Aorta (tissue), 5 donors: Measurements from ENCODE around the gene ASH1L. TPM values are rescaled to one million over a fixed set of nuclear protein-coding genes. Genes with fewer than 3 reads are reported as not detected.

Source experiments
- ATAC-seq: fragments of 200-7000 bp; cut with Tn5 transposase; one replicate; pipeline ENCODE4 v1.9.1; 2022; ENCODE audit warnings: moderate library complexity; ENCODE audit not compliant: low FRiP score
- DNase-seq, 2 donors: peaks; one replicate each; pipeline ENCODE4 v3.0.0-alpha.2; 2020
- H3K27ac ChIP-seq, 2 donors: one replicate each; pipeline ENCODE4 v1.5.1; 2013; ENCODE audit warnings: low read length in 2 of 2, mild to moderate bottlenecking in 2 of 2, moderate library complexity in 2 of 2, control low read depth in 1 of 2, inconsistent platforms in 1 of 2, low read depth in 1 of 2
- H3K27me3 ChIP-seq, 2 donors: one replicate each; pipeline ENCODE4 v1.6.1; 2013; ENCODE audit warnings: control low read depth in 1 of 2, low read length in 1 of 2, mild to moderate bottlenecking in 1 of 2, moderate library complexity in 1 of 2; ENCODE audit not compliant: insufficient read depth in 2 of 2, control insufficient read depth in 1 of 2
- H3K36me3 ChIP-seq, 2 donors: one replicate each; pipeline ENCODE4 v1.6.1; 2013; ENCODE audit warnings: control low read depth in 1 of 2, low read length in 1 of 2, mild to moderate bottlenecking in 1 of 2; ENCODE audit not compliant: insufficient read depth in 2 of 2, control insufficient read depth in 1 of 2
- H3K4me1 ChIP-seq, 2 donors: one replicate each; pipeline ENCODE4 v1.6.1; 2013; ENCODE audit warnings: low read length in 2 of 2, control low read depth in 1 of 2, mild to moderate bottlenecking in 1 of 2, moderate library complexity in 1 of 2; ENCODE audit not compliant: insufficient read depth in 2 of 2, control insufficient read depth in 1 of 2
- H3K4me3 ChIP-seq, 2 donors: one replicate each; pipeline ENCODE4 v1.5.1; 2013; ENCODE audit warnings: low read length in 2 of 2, control low read depth in 1 of 2, mild to moderate bottlenecking in 1 of 2
- H3K9me3 ChIP-seq: one replicate; pipeline ENCODE4 v1.6.1; 2013; ENCODE audit warnings: mild to moderate bottlenecking, low read length; ENCODE audit not compliant: control insufficient read depth
- WGBS, 2 donors: extraction: QIAGEN DNeasy Blood & Tissue Kit; methylation state at CpG; one replicate each; pipeline ENCODE4 v1.1.7; 2013; 5-methylcytosine and 5-hydroxymethylcytosine counted together
- intact Hi-C, 2 donors: fragments of 100-400 bp; cut with DNase I; formaldehyde crosslinking; loops; one replicate each; pipeline versions ENCODE4 v1.14.2 to v1.15.0; 2022
- polyA plus RNA-seq, 2 donors: library from polyadenylated mRNA; stranded (reverse); fragments of 200-250 nt; gene quantifications; one replicate each; pipeline ENCODE4 v1.2.3, GENCODE V29; 2013
- total RNA-seq, 2 donors: library from RNA; stranded (reverse); fragmentation: NEBNext Ultra II Directional; extraction: Animal tissue kit (Norgen Biotek cat#: 25700); gene quantifications; one replicate each; pipeline ENCODE4 v1.2.1, GENCODE V29; 2021
- donor health status: healthy with polysubstance abuse.
- donor health status: Bipolar disorder and iron deficiency.
- donor health status: DM: no; HTN: no; CAD: no.
- donor health status: DM: no; HTN: no; CAD: no.
- donor health status: DM: yes; HTN: yes; CAD: no.

The ASH1L gene
- total and polyA plus RNA-seq, 4 donors: 13.1 to 93.5 (median 43.9) TPM

DNA sequence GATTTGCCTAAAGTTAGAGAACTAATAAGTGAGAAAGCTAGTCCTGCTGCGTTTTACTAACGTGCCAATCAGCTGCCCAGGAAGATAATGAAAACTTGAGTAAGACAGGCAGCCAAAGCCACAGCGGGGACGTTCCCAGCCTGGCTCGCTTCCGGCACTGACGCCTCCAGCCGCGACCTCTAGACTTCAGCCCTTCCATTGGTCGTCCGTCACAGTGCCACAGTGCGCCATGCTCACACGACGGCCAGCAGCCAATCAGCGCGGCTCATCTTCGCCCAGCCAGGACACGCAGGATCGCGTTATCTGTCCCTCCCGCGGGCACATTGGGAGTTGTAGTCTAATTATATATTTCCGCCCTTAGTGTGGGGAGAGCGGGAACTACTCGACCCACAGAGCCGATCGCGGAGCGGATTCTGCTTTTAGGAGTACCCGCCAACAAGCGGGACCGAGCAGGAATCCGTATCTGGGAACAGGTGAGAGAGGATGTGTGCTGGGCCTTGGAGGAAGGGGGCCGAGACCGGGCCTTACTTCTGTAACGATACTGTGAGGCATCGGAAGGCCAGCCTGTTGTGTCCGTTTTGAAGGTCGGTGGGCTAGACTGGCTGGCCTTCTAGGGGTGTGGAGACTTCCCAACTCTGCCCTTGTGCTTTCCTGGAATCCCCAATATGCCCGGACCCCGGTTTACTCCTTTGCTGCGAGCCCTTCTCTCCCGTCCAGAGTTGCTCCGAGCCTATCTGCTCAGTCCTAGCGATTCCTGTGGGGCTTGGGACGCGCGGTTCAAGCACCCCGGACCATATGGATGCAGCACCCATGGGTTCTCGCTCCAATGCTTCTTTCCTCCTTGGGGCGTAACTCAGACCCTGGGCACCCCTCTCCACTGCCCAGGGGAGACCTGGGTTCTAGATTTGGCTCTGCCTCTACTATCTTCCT, 253.8 kb downstream of the ASH1L start, which contains the start of gene FDPS:
TSS of gene FDPS (plus strand) at position 374 of the 930 bp plus-strand sequence. CDS start 924 bp downstream, outside the sequence.
- WGBS, 2 donors: 0% methylated on average over 51 of the region's 51 CpGs
- Histone ChIP-seq H3K9me3 (no peaks in the 10 kb centered on the region), H3K36me3 (peaks cover 0 to 1% of the 10 kb centered on the region in 2 donors), H3K4me3 (peak within 1 kb of the TSS; percentile 50 to 53), H3K4me1 (peaks cover 0 to 1% of the 10 kb centered on the region in 2 donors), H3K27me3 (no peaks in the 10 kb centered on the region), H3K27ac (peak within 1 kb of the TSS in 1 of 2 donors; percentile 71)
- intact Hi-C loops: loop anchor here in 1 of 2 donors (2.0 to 5.0 kb wide), 3 partner anchors 14 to 116 kb away; partner anchors contain the start of gene CLK2
- ATAC-seq (peak; percentile 99), DNase-seq (peak; percentile 99 to 100)

DNA sequence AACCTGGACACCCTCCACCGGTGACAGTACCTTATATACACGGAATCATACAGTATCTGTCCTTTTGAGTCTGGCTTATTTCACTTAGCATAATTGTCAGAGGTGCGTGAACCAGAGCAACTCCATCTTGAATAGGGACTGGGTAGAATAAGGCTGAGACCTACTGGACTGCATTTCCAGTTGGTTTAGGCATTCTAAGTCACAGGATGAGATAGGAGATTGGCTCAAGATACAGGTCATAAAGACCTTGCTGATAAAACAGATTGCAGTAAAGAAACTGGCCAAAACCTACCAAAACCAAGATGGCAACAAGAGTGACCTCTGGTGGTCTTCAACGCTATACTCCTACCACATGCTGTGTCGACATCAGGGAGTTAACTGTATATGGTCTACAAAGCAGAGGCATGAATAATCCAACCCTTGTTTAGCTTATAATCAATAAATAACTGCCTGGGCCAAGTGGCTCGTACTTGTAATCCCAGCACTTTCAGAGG, 255.3 kb downstream of the ASH1L start:
- ATAC-seq: no peak
- Histone ChIP-seq H3K4me3 (no peak overlapping the region), H3K4me1 (peaks cover 0 to 1% of the 10 kb centered on the region in 2 donors), H3K27ac (no peak overlapping the region), H3K27me3 (no peaks in the 10 kb centered on the region), H3K36me3 (no peaks in the 10 kb centered on the region), H3K9me3 (no peaks in the 10 kb centered on the region)
- intact Hi-C loops: loop anchor here in 1 of 2 donors (5.0 kb wide), 2 partner anchors 35 to 115 kb away; partner anchors contain the start of gene CLK2
- no peak for DNase-seq
- WGBS, 2 donors: 43 to 46% methylated on average over 6 of the region's 6 CpGs

DNA sequence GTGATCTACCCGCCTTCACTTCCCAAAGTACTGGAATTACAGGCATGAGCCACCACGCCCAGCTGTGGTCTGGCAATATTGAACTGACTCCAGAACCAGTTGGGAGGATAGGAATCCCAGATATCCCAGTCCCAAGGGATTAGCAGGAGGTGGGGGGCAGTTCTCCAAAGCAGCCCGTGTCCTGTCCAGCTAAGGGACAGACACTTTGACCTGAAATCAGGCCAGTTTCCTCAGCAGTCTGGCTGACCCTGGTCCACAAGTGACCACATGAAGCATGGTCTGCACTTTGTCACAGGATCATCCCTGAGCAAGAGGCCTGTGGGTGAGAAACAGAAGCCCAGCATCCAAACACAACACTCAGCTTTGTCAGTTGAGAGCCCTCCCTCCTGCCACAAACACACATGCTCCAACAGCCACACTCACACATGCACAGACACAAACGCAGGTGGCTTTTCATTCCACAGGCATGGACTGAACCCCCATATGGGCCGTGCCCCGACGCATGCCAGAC, 256.7 kb downstream of the ASH1L start:
- no peaks in the 10 kb centered on the region for H3K9me3 ChIP-seq
- WGBS, 2 donors: 69 to 75% methylated on average over 7 of the region's 7 CpGs
- no peaks in the 10 kb centered on the region for H3K36me3 ChIP-seq
- H3K4me3 ChIP-seq: no peak overlapping the region
- DNase-seq (no peak), ATAC-seq (no peak)
- H3K27ac ChIP-seq: no peak overlapping the region
- no peaks in the 10 kb centered on the region for H3K4me1 ChIP-seq
- H3K27me3 ChIP-seq: no peaks in the 10 kb centered on the region
- intact Hi-C loops: loop anchor here in 1 of 2 donors (5.0 kb wide), 2 partner anchors 34 to 114 kb away; partner anchors contain the start of gene CLK2

DNA sequence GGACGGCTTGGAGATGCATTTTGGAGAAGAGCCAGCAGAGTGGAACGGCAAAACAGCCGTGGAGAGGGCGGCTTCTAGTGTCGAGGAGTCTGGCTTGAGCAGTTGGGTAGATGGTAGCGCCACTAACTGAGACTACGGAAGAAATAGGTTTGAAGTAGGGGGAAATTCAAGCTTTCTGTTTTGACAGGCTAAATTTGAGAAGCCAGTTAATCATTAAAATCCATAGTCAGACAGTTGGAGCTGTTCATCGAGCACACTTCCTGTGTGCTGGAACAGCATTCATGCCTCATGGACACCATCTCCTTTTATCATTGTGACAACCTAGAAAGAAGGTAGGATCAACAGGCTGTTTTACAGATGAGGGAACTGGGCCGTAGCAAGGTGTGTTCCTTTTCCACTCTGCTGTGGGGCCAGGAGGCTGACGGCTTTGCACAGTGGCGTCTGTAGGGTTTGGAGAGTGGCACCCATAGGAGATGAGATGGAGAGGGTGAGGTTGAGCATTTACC, 258.0 kb downstream of the ASH1L start:
- Histone ChIP-seq H3K27ac (no peak overlapping the region), H3K4me3 (no peak overlapping the region), H3K27me3 (no peaks in the 10 kb centered on the region), H3K4me1 (no peaks in the 10 kb centered on the region), H3K36me3 (no peaks in the 10 kb centered on the region), H3K9me3 (no peaks in the 10 kb centered on the region)
- intact Hi-C loops: loop anchor here in 1 of 2 donors (5.0 kb wide), 2 partner anchors 32 to 112 kb away; partner anchors contain the start of gene CLK2
- ATAC-seq: no peak
- 78 to 80% methylated on average over 11 of the region's 11 CpGs for WGBS, 2 donors
- no peak for DNase-seq

DNA sequence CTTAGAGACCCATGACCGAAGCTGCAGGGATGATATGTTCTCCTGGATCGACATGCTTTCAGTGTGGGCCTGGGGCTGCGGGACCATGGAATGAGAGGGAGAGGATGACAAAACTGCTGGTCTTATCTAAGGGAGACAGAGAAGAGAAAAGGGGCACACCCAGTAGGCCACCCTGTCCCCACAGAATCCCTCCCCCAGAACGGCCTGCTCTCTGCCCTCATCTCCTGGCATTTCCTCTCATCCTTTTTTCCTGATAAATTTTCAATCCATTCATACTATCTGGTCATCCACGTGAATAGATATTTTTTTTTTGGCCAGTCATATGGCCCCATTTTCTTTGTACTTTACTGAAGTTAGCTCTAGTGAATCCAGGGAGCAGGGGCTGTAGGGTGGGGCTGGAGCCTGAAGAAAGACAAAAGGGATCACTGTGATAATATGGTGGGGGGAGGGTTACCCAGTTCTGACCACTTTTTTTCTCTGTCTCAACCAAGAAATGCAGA, 261.2 kb downstream of the ASH1L start, which contains the start of gene PKLR:
TSS of gene PKLR (minus strand) at position 97 of the 500 bp plus-strand sequence. CDS start at position 54, 43 bp downstream.
- Histone ChIP-seq H3K4me1 (no peaks in the 10 kb centered on the region), H3K36me3 (no peaks in the 10 kb centered on the region), H3K27ac (no peak within 1 kb of the TSS), H3K27me3 (no peaks in the 10 kb centered on the region), H3K9me3 (no peaks in the 10 kb centered on the region), H3K4me3 (no peak within 1 kb of the TSS)
- ATAC-seq (no peak), DNase-seq (no peak)
- 83 to 87% methylated on average over 5 of the region's 5 CpGs for WGBS, 2 donors
- intact Hi-C loops: no loop called here

DNA sequence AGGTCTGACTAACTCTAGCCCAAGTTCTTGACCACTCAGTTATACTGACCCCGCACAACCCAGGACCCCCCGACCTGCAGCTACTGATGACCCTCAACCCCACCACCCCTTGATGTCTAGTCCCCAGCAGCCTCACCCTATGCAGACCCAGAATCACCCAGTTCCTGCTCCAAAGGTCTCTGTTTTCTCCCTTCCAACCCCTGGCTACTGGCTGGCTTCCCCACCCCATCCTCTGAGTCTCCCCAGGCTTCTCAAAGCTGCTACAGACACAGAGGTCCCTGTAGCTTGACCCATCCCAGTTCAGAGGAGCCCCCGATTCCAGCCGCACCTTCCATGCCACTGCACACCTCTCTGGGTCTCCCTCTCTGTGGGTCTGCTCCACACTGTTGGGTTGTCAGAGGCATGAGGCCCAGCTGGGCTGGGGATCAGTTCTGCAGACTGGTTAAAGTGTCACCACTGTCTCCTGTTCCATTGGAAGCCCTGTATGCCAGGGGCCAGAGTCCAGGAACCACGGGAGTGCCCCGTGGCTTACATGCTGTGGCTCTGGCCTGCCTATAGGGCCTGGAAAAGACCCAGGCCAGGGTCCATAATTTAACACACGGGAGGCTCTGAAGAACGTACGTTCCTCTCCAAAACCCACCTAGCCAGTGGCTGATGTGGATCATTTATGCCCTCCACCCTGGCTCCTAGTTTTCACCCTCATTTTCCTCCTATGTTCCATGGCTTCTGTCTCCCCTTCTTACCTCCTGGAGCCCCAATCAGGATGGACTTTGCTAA, 261.9 kb downstream of the ASH1L start:
- H3K36me3 ChIP-seq: no peaks in the 10 kb centered on the region
- DNase-seq (no peak), ATAC-seq (no peak)
- 84 to 86% methylated on average over 9 of the region's 9 CpGs for WGBS, 2 donors
- H3K4me1 ChIP-seq: no peaks in the 10 kb centered on the region
- no peaks in the 10 kb centered on the region for H3K27me3 ChIP-seq
- no peak overlapping the region for H3K27ac ChIP-seq
- no peaks in the 10 kb centered on the region for H3K9me3 ChIP-seq
- intact Hi-C loops: no loop called here
- no peak overlapping the region for H3K4me3 ChIP-seq

DNA sequence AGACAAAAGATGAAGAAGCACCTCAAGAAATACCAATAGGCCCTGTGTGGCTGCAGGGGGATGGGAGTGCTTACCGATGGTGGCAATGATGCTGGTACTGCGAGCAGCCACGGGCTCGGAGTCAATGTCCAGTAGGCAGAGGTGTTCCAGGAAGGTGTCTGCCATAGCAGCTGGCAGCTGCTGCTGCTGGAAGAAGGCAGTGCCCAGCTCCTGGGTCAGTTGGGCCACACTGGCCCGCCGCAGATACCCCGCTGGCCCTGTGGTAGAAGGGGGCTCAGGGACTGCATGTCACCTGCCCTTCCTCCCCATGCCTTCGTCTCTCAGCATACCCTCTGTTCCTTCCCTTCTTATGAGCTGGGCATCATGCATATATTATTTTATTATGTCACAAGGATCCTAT, 262.6 kb downstream of the ASH1L start:
- Histone ChIP-seq H3K27ac (no peak overlapping the region), H3K36me3 (no peaks in the 10 kb centered on the region), H3K9me3 (no peaks in the 10 kb centered on the region), H3K27me3 (no peaks in the 10 kb centered on the region), H3K4me3 (no peak overlapping the region), H3K4me1 (no peaks in the 10 kb centered on the region)
- intact Hi-C loops: no loop called here
- WGBS, 2 donors: 92 to 94% methylated on average over 8 of the region's 8 CpGs
- DNase-seq (no peak), ATAC-seq (no peak)

DNA sequence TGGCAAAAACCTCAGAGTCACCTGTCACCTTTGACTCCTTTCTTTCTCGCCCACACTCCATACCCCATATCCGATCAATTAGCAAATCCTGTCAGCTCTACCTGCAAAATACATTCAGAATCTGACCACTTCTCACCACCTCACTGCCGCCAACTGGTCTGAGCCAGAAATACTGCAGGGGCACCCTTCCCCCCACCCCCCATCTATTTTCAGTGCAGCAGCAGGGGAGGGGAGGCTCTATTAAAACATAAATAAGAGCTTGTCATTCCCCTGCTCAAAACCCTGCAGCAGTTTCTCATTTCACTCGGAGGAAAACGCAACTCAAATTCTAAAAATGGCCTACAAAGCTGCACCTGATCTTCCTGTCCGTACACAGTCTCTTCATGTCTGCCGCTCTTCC, 265.2 kb downstream of the ASH1L start:
- WGBS, 2 donors: 63% methylated on average over 7 of the region's 7 CpGs
- Histone ChIP-seq H3K27ac (no peak overlapping the region), H3K9me3 (no peaks in the 10 kb centered on the region), H3K27me3 (no peaks in the 10 kb centered on the region), H3K36me3 (no peaks in the 10 kb centered on the region), H3K4me1 (no peaks in the 10 kb centered on the region), H3K4me3 (no peak overlapping the region)
- DNase-seq (no peak), ATAC-seq (no peak)
- intact Hi-C loops: no loop called here
